Liver (tissue), 9 donors: Measurements from ENCODE around the gene SCAF1. TPM values are rescaled to one million over a fixed set of nuclear protein-coding genes. Genes with fewer than 3 reads are reported as not detected.

Experiments used
- DNase-seq: peaks from one replicate; pipeline ENCODE4 v3.0.0-alpha.2; 2017; ENCODE audit warnings: low spot score
- H3K27ac ChIP-seq, 2 donors: one replicate each; pipeline ENCODE4 v1.7.0; 2013; ENCODE audit warnings: inconsistent platforms in 2 of 2, low read length in 2 of 2, control low read depth in 1 of 2, low read depth in 1 of 2, mild to moderate bottlenecking in 1 of 2
- H3K27me3 ChIP-seq, 4 donors: one replicate each; pipeline versions ENCODE4 v1.6.1 to v1.7.0; 2013; ENCODE audit warnings: low read length in 3 of 4, inconsistent platforms in 1 of 4, mild to moderate bottlenecking in 1 of 4, moderate library complexity in 1 of 4; ENCODE audit not compliant: control insufficient read depth in 4 of 4, insufficient read depth in 4 of 4
- H3K36me3 ChIP-seq, 4 donors: one replicate each; pipeline versions ENCODE4 v1.6.1 to v1.7.0; 2013; ENCODE audit warnings: low read length in 3 of 4, mild to moderate bottlenecking in 3 of 4, low read depth in 1 of 4, moderate library complexity in 1 of 4; ENCODE audit not compliant: control insufficient read depth in 4 of 4, insufficient read depth in 3 of 4
- H3K4me1 ChIP-seq, 4 donors: one replicate each; pipeline versions ENCODE4 v1.6.1 to v1.7.0; 2013; ENCODE audit warnings: low read length in 3 of 4, mild to moderate bottlenecking in 3 of 4, moderate library complexity in 1 of 4; ENCODE audit not compliant: control insufficient read depth in 4 of 4, insufficient read depth in 4 of 4
- H3K4me3 ChIP-seq, 3 donors: one replicate each; pipeline versions ENCODE4 v1.6.1 to v1.7.0; 2013; ENCODE audit warnings: low read length in 3 of 3, control low read depth in 1 of 3, low read depth in 1 of 3, mild to moderate bottlenecking in 1 of 3
- H3K9ac ChIP-seq, 2 donors: one replicate each; pipeline ENCODE4 v1.7.0; 2013; ENCODE audit warnings: low read length in 2 of 2, mild to moderate bottlenecking in 2 of 2, moderate library complexity in 2 of 2, control low read depth in 1 of 2, low read depth in 1 of 2
- H3K9me3 ChIP-seq, 4 donors: one replicate each; pipeline versions ENCODE4 v1.6.1 to v1.7.0; 2013; ENCODE audit warnings: low read length in 3 of 4; ENCODE audit not compliant: control insufficient read depth in 4 of 4
- ATF3 ChIP-seq: IDR thresholded peaks from 2 replicates; pipeline ENCODE4 v1.6.1; 2016; ENCODE audit warnings: antibody characterized with exemption
- CTCF ChIP-seq: fragments of 150-350 bp; IDR thresholded peaks from 2 replicates; pipeline ENCODE4 v1.5.1; 2017; ENCODE audit warnings: improper control_type of control experiment, low read depth, low read length; ENCODE audit not compliant: missing input control
- FOXA1 ChIP-seq: IDR thresholded peaks from 2 replicates; pipeline ENCODE4 v1.6.1; 2016; ENCODE audit warnings: antibody characterized with exemption
- FOXA2 ChIP-seq: IDR thresholded peaks from 2 replicates; pipeline ENCODE4 v1.6.1; 2016; ENCODE audit warnings: antibody characterized with exemption
- GABPA ChIP-seq, 2 donors: IDR thresholded peaks in 1 of 2; conservative IDR thresholded peaks in 1 of 2; 2 replicates each; pipeline ENCODE4 v1.6.1; 2016; ENCODE audit warnings: antibody characterized with exemption in 2 of 2, mild to moderate bottlenecking in 1 of 2, moderate library complexity in 1 of 2
- HNF4A ChIP-seq, 2 donors: conservative IDR thresholded peaks; 2 replicates each; pipeline ENCODE4 v1.6.1; 2016; ENCODE audit warnings: antibody characterized with exemption in 2 of 2, mild to moderate bottlenecking in 2 of 2
- HNF4G ChIP-seq: IDR thresholded peaks from 2 replicates; pipeline ENCODE4 v1.6.1; 2016; ENCODE audit warnings: antibody characterized with exemption
- JUND ChIP-seq, 2 donors: IDR thresholded peaks; 2 replicates each; pipeline ENCODE4 v1.6.1; 2016; ENCODE audit warnings: antibody characterized with exemption in 2 of 2
- MAX ChIP-seq: IDR thresholded peaks from 2 replicates; pipeline ENCODE4 v1.6.1; 2016; ENCODE audit warnings: antibody characterized with exemption
- NR2F2 ChIP-seq: IDR thresholded peaks from 2 replicates; pipeline ENCODE4 v1.6.1; 2016; ENCODE audit warnings: antibody characterized with exemption
- RAD21 ChIP-seq, 2 donors: IDR thresholded peaks; 2 replicates each; pipeline ENCODE4 v1.6.1; 2016; ENCODE audit warnings: antibody characterized with exemption in 2 of 2, mild to moderate bottlenecking in 2 of 2
- RXRA ChIP-seq, 2 donors: IDR thresholded peaks; 2 replicates each; pipeline ENCODE4 v1.6.1; 2017 to 2018; ENCODE audit warnings: antibody characterized with exemption in 2 of 2, mild to moderate bottlenecking in 1 of 2
- SP1 ChIP-seq: IDR thresholded peaks from 2 replicates; pipeline ENCODE4 v1.6.1; 2018; ENCODE audit warnings: antibody characterized with exemption, mild to moderate bottlenecking
- TAF1 ChIP-seq: conservative IDR thresholded peaks from 2 replicates; pipeline ENCODE4 v1.6.1; 2016; ENCODE audit warnings: antibody characterized with exemption, mild to moderate bottlenecking
- YY1 ChIP-seq: IDR thresholded peaks from 2 replicates; pipeline ENCODE4 v1.6.1; 2016; ENCODE audit warnings: antibody characterized with exemption, mild to moderate bottlenecking
- ZBTB33 ChIP-seq: IDR thresholded peaks from 2 replicates; pipeline ENCODE4 v1.6.1; 2016; ENCODE audit warnings: antibody characterized with exemption
- WGBS: extraction: QIAGEN DNeasy Blood & Tissue Kit; methylation state at CpG from one replicate; pipeline ENCODE4 v1.1.7; 2013; 5-methylcytosine and 5-hydroxymethylcytosine counted together
- polyA plus RNA-seq, 2 donors: library from polyadenylated mRNA; stranded (reverse) in 1 of 2; unstranded in 1 of 2; fragments of 200-250 nt in 1 of 2; fragments of >200 nt in 1 of 2; fragmentation: Nextera tagmentation in 1 of 2; extraction: Ambion mirVana in 1 of 2; gene quantifications; one replicate each; pipeline versions ENCODE4 v1.2.1 to v1.2.3, GENCODE V29; 2013 to 2015
- total RNA-seq, 2 donors: library from RNA; depleted of rRNA; stranded (reverse); fragments of >200 nt; gene quantifications; one replicate each; pipeline ENCODE4 v1.2.3, GENCODE V29; 2014
- donor health status: healthy.
- donor health status: healthy.
- donor health status: healthy.
- donor health status: healthy.
- donor health status: healthy.

The SCAF1 gene
- total and polyA plus RNA-seq, 4 donors = 4.6 to 17.6 (median 9.9) TPM

GRCh38 chr19:49679771-49680413 lies 37.9 kb downstream of the SCAF1 start:
- peaks cover 2 to 38% (median 22%) of the 10 kb centered on the region in 4 donors for H3K4me1 ChIP-seq
- 74% methylated on average over 10 of the region's 10 CpGs for WGBS
- H3K4me3 ChIP-seq = no peak overlapping the region
- H3K9ac ChIP-seq = no peak overlapping the region
- TF ChIP-seq JUND (IDR thresholded peaks at IDR 0.05) (no peak), GABPA (IDR thresholded peaks at IDR 0.05 in 1 of 2, conservative IDR thresholded peaks at IDR 0.05 in 1 of 2) (no peak), HNF4G (no peak), FOXA2 (no peak), TAF1 (no peak), HNF4A (conservative IDR thresholded peaks at IDR 0.05) (no peak), YY1 (no peak), RAD21 (IDR thresholded peaks at IDR 0.05) (no peak), CTCF (no peak), RXRA (IDR thresholded peaks at IDR 0.05) (no peak), MAX (no peak), SP1 (no peak), NR2F2 (no peak)
- DNase-seq = no peak
- H3K9me3 ChIP-seq = no peaks in the 10 kb centered on the region
- peaks cover 3 to 25% (median 9%) of the 10 kb centered on the region in 4 donors for H3K36me3 ChIP-seq
- no peaks in the 10 kb centered on the region for H3K27me3 ChIP-seq
- H3K27ac ChIP-seq = peak overlapping the region in 1 of 2 donors; percentile 33

- H3K27ac ChIP-seq = peak overlapping the region in 1 of 2 donors; percentile 33
- H3K27me3 ChIP-seq = no peaks in the 10 kb centered on the region
- TF ChIP-seq ATF3 (no peak), HNF4A (conservative IDR thresholded peaks at IDR 0.05) (no peak), CTCF (peak; percentile 99), MAX (no peak), ZBTB33 (no peak), FOXA2 (no peak), RAD21 (IDR thresholded peaks at IDR 0.05) (peak; percentile 83 to 89), TAF1 (no peak), FOXA1 (no peak), YY1 (peak; percentile 46), RXRA (IDR thresholded peaks at IDR 0.05) (no peak), SP1 (no peak), GABPA (IDR thresholded peaks at IDR 0.05 in 1 of 2, conservative IDR thresholded peaks at IDR 0.05 in 1 of 2) (no peak), JUND (IDR thresholded peaks at IDR 0.05) (no peak)
- H3K9ac ChIP-seq = no peak overlapping the region
- WGBS = 36% methylated on average over 40 of the region's 40 CpGs
- no peaks in the 10 kb centered on the region for H3K9me3 ChIP-seq
- DNase-seq = peak; percentile 98
- H3K4me3 ChIP-seq = no peak overlapping the region
- H3K4me1 ChIP-seq = peaks cover 2 to 40% (median 22%) of the 10 kb centered on the region in 4 donors
- peaks cover 6 to 32% (median 10%) of the 10 kb centered on the region in 4 donors for H3K36me3 ChIP-seq
Observed at GRCh38 chr19:49680421-49681351, 38.7 kb downstream of the SCAF1 start.
